ENCODE data around the gene DVL2.

Gene DVL2

DNA sequence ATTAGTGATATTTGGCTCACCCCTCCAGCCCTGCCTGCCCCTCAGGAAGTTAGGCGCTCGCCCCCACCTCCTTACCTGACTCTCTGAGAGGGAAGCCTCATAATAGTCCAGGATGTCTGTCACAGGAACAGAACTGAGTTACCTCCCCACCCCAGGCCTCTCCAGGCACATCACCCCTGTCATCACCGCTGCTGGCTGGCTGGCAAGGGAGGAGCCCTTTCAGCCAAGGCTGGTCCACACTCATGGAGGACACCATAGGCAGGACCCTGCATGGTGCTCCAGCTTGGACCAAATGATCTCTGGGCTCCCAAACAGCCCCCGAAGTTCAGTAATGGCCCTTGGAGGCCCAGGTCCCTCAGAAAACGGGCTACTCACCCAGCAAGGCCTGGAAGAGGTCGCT is 16.2 kb downstream of the DVL2 start:
- TF ChIP-seq ZNF274 (IDR thresholded peaks at IDR 0.05; ENCODE audit: low read depth, low read length): no peak
- TF ChIP-seq SUZ12 (IDR thresholded peaks at IDR 0.05; ENCODE audit: extremely low read depth, insufficient read depth, insufficient read length): no peak
- no peak for TF ChIP-seq YY1 (IDR thresholded peaks at IDR 0.05; ENCODE audit: insufficient read depth, insufficient read length)
- H3K36me3 ChIP-seq (ENCODE audit: insufficient read depth, insufficient read length, low read length): peaks cover 26% of the 10 kb centered on the region
- H3K27me3 ChIP-seq (ENCODE audit: insufficient read depth, insufficient read length): no peaks in the 10 kb centered on the region
- H3K9ac ChIP-seq (ENCODE audit: insufficient read length, low read depth): peak overlapping the region; percentile 70
- no peak for DNase-seq (ENCODE audit: low read depth, low spot score)
- peaks cover 14% of the 10 kb centered on the region for H3K4me1 ChIP-seq (ENCODE audit: insufficient read depth, insufficient read length)
- no peaks in the 10 kb centered on the region for H3K9me3 ChIP-seq (ENCODE audit: insufficient read depth, low read length)
- no peak overlapping the region for H3K4me3 ChIP-seq (ENCODE audit: insufficient read length, low read depth)

- H3K27me3 ChIP-seq (ENCODE audit: insufficient read depth, insufficient read length): no peaks in the 10 kb centered on the region
- peak overlapping the region; percentile 79 for H3K9ac ChIP-seq (ENCODE audit: insufficient read length, low read depth)
- H3K36me3 ChIP-seq (ENCODE audit: insufficient read depth, insufficient read length, low read length): peaks cover 18% of the 10 kb centered on the region
- no peak for DNase-seq (ENCODE audit: low read depth, low spot score)
- peaks cover 11% of the 10 kb centered on the region for H3K4me1 ChIP-seq (ENCODE audit: insufficient read depth, insufficient read length)
- H3K9me3 ChIP-seq (ENCODE audit: insufficient read depth, low read length): no peaks in the 10 kb centered on the region
- TF ChIP-seq YY1 (IDR thresholded peaks at IDR 0.05; ENCODE audit: insufficient read depth, insufficient read length): no peak
- peak overlapping the region; percentile 50 for H3K4me3 ChIP-seq (ENCODE audit: insufficient read length, low read depth)
Measured at GRCh38 chr17:7217113-7217987, 17.0 kb downstream of the DVL2 start.

- peak overlapping the region; percentile 50 for H3K4me3 ChIP-seq (ENCODE audit: insufficient read length, low read depth)
- no peaks in the 10 kb centered on the region for H3K9me3 ChIP-seq (ENCODE audit: insufficient read depth, low read length)
- H3K9ac ChIP-seq (ENCODE audit: insufficient read length, low read depth): peak overlapping the region; percentile 79
- H3K4me1 ChIP-seq (ENCODE audit: insufficient read depth, insufficient read length): peaks cover 11% of the 10 kb centered on the region
- no peaks in the 10 kb centered on the region for H3K27me3 ChIP-seq (ENCODE audit: insufficient read depth, insufficient read length)
- TF ChIP-seq YY1 (IDR thresholded peaks at IDR 0.05; ENCODE audit: insufficient read depth, insufficient read length) (no peak), SUZ12 (IDR thresholded peaks at IDR 0.05; ENCODE audit: extremely low read depth, insufficient read depth, insufficient read length) (no peak), ZNF274 (IDR thresholded peaks at IDR 0.05; ENCODE audit: low read depth, low read length) (no peak)
- peaks cover 9% of the 10 kb centered on the region for H3K36me3 ChIP-seq (ENCODE audit: insufficient read depth, insufficient read length, low read length)
- no peak for DNase-seq (ENCODE audit: low read depth, low spot score)
Measured at GRCh38 chr17:7216242-7217112, 17.8 kb downstream of the DVL2 start.

- H3K4me3 ChIP-seq (ENCODE audit: insufficient read length, low read depth): peak overlapping the region; percentile 50
- H3K27me3 ChIP-seq (ENCODE audit: insufficient read depth, insufficient read length): no peaks in the 10 kb centered on the region
- no peaks in the 10 kb centered on the region for H3K9me3 ChIP-seq (ENCODE audit: insufficient read depth, low read length)
- H3K4me1 ChIP-seq (ENCODE audit: insufficient read depth, insufficient read length): peaks cover 10% of the 10 kb centered on the region
- DNase-seq (ENCODE audit: low read depth, low spot score): no peak
- H3K36me3 ChIP-seq (ENCODE audit: insufficient read depth, insufficient read length, low read length): peaks cover 2% of the 10 kb centered on the region
- TF ChIP-seq ZNF274 (IDR thresholded peaks at IDR 0.05; ENCODE audit: low read depth, low read length) (no peak), YY1 (IDR thresholded peaks at IDR 0.05; ENCODE audit: insufficient read depth, insufficient read length) (no peak), SUZ12 (IDR thresholded peaks at IDR 0.05; ENCODE audit: extremely low read depth, insufficient read depth, insufficient read length) (no peak)
- peak overlapping the region; percentile 79 for H3K9ac ChIP-seq (ENCODE audit: insufficient read length, low read depth)
Measured at GRCh38 chr17:7215652-7216180, 18.6 kb downstream of the DVL2 start.

DNA sequence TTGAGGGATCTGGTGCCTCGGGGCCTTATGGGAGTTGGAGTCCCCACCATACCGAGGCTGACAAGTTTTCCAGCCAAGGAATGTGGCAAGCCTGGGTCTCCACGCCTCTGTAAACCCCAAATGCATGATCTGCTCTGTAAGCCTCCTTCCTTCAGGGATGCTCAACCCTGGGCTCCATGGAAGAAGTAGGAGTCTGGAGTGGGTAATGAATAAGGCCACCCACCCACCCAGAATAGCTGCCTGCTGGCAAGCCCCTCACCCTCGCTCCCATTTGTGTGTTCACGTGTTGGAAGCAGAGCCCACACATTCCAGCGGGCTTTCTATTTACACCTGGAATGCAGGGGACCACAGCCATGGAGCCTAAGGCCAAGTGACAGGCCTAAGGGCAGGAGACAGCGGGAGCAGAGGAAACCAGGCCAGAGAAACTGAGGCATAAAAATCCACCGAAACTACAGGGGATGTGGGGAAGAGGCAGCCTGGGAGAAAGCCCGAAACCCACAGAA is 19.1 kb downstream of the DVL2 start:
- no peaks in the 10 kb centered on the region for H3K27me3 ChIP-seq (ENCODE audit: insufficient read depth, insufficient read length)
- no peaks in the 10 kb centered on the region for H3K36me3 ChIP-seq (ENCODE audit: insufficient read depth, insufficient read length, low read length)
- no peak for DNase-seq (ENCODE audit: low read depth, low spot score)
- peak overlapping the region; percentile 20 for H3K4me3 ChIP-seq (ENCODE audit: insufficient read length, low read depth)
- TF ChIP-seq ZNF274 (IDR thresholded peaks at IDR 0.05; ENCODE audit: low read depth, low read length): no peak
- peaks cover 10% of the 10 kb centered on the region for H3K4me1 ChIP-seq (ENCODE audit: insufficient read depth, insufficient read length)
- peak overlapping the region; percentile 37 for H3K9ac ChIP-seq (ENCODE audit: insufficient read length, low read depth)
- H3K9me3 ChIP-seq (ENCODE audit: insufficient read depth, low read length): no peaks in the 10 kb centered on the region

DNA sequence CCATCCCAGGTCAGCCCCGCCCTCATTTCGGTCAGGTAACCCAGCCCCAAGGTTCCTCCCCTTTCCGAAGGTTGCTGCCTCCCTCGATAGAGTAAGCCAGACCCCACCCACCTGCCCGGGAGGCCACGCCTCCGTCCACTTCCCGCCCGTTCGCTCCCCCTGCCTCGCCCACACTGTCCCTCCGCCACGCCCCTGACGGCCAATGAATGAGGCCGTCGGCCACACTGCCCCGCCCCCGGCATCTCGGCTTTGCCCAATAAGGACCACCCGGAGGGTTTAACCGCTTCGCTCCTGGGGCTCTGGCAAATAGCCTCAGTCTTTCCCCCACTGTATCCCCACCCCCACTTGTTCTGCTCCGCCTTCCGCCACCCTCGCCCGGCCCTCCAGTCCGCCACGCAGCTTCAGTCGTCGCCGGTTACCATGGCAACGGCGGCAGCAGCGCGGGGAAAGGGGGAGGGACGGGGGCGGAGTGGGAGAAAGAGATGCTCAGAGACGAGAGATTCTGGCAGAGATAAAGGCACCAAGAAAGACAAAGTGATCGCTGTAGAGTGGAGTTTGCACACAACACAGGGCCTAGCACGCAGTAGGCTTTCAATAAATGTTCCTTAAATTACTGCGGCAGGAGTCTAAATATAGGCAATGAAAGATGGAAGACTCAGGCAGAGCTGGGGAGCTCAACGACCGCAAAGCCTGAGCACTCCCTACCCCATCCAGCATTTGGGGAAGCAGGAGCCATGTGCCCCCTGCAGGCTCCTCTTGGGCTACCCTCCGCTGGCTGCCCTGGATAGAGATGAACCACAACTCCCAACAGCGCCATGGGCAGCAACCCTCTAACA is 19.8 kb downstream of the DVL2 start:
- TF ChIP-seq ZNF274 (IDR thresholded peaks at IDR 0.05; ENCODE audit: low read depth, low read length) (no peak), YY1 (IDR thresholded peaks at IDR 0.05; ENCODE audit: insufficient read depth, insufficient read length) (no peak), SUZ12 (IDR thresholded peaks at IDR 0.05; ENCODE audit: extremely low read depth, insufficient read depth, insufficient read length) (no peak)
- Histone ChIP-seq H3K27me3 (ENCODE audit: insufficient read depth, insufficient read length) (no peaks in the 10 kb centered on the region), H3K4me1 (ENCODE audit: insufficient read depth, insufficient read length) (peaks cover 10% of the 10 kb centered on the region), H3K9ac (ENCODE audit: insufficient read length, low read depth) (no peak overlapping the region), H3K4me3 (ENCODE audit: insufficient read length, low read depth) (peak overlapping the region; percentile 36), H3K36me3 (ENCODE audit: insufficient read depth, insufficient read length, low read length) (no peaks in the 10 kb centered on the region), H3K9me3 (ENCODE audit: insufficient read depth, low read length) (no peaks in the 10 kb centered on the region)
- DNase-seq (ENCODE audit: low read depth, low spot score): peak; percentile 96
